ENCODE measurements around the gene NEK8. TPM values are rescaled to one million over a fixed set of nuclear protein-coding genes. Genes with fewer than 3 reads are reported as not detected.

Gene NEK8
- total RNA-seq, 1 experiment from 2014 or later = 10.8 TPM

DNA sequence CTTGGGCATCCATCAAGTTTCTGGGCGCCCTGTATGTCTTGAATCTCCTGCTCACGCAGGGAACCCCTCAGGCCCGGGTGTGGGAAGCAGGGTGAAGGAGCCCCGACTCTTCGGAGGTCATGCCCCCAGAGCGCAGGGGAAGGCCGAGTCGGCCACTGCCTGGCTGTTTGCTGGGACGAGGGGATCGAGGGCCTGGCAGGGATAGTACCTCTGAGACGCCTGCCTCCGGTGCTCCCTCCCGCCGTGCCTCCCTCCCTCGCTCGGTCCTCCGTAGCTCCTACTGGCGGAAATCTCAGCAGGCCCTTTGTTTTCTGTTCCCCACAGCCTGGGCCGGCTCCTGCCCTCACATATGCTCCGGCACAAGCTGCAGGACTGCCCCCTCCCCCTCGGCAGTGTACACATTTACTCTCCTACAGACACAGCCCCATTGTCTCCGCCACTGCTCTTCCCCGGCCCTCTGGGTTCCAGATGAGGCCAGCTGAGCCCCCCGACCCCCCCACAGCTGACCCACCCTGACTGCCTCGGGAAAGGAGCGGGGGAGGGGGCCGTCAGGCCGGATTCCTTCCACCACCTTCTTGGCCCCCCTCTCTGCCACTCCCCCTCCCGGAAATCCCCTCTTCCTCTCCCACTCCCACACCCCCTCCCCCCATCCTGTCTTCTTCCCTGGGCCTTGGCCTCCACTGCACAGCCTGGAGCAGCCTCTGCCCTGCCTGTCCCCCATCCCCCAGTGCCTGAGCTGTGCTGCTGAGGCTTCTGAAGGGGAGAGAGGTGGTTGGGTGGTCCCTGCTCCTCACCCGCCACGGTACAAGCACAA lies 16.6 kb downstream of the NEK8 start:
- H3K36me3 Mint-ChIP-seq (ENCODE audit: insufficient read depth, unreplicated experiment) = peaks cover 87% of the 10 kb centered on the region

DNA sequence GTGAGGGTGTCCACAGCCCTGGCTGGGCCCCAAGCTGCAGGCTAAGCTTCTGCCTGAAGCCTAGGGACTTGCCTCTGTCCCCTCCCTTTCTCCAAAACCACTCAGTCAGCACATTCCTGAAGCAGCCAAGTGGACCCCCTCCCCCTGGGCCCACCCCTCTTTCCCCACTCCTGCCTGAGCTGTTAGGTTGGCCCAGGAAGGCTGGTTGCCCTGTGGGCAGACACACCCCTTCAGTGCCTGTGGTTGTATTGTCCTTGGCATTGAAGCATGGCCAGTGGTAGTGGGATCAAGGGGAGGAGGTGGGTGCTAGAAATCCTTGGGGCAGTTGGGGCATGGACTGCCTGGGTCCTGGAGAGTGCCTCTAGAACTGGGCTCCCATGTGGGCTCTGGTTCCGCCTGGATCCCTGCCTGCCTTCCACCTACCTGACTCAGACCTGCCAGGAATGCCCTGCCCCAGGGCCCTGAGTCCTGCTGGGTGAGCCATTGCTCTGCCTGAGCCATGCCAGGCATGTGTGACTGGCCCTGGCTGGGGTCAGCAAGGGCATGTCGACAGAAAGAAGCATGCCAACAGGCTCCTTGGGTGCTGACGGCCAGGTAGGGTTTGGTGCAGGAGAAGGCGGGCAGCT lies 17.3 kb downstream of the NEK8 start:
- Mint-ChIP-seq H3K9me3 (ENCODE audit: low read depth, unreplicated experiment) (no peaks in the 10 kb centered on the region), H3K4me1 (ENCODE audit: low read depth, unreplicated experiment) (peaks cover 46% of the 10 kb centered on the region), H3K27ac (ENCODE audit: unreplicated experiment) (peak overlapping the region; percentile 91), H3K4me3 (ENCODE audit: low read depth, unreplicated experiment) (peak overlapping the region; percentile 81), H3K27me3 (ENCODE audit: unreplicated experiment) (no peaks in the 10 kb centered on the region), H3K36me3 (ENCODE audit: insufficient read depth, unreplicated experiment) (peaks cover 93% of the 10 kb centered on the region)
- TF ChIP-seq, protein P1, sequence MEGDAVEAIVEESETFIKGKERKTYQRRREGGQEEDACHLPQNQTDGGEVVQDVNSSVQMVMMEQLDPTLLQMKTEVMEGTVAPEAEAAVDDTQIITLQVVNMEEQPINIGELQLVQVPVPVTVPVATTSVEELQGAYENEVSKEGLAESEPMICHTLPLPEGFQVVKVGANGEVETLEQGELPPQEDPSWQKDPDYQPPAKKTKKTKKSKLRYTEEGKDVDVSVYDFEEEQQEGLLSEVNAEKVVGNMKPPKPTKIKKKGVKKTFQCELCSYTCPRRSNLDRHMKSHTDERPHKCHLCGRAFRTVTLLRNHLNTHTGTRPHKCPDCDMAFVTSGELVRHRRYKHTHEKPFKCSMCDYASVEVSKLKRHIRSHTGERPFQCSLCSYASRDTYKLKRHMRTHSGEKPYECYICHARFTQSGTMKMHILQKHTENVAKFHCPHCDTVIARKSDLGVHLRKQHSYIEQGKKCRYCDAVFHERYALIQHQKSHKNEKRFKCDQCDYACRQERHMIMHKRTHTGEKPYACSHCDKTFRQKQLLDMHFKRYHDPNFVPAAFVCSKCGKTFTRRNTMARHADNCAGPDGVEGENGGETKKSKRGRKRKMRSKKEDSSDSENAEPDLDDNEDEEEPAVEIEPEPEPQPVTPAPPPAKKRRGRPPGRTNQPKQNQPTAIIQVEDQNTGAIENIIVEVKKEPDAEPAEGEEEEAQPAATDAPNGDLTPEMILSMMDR (IDR thresholded peaks at IDR 0.05; ENCODE audit: unreplicated experiment) = no peak
- intact Hi-C loops (cut with micrococcal nuclease; ENCODE audit: unreplicated experiment) = no loop called here
- peak; percentile 69 for DNase-seq
- CTCF ChIA-PET = interaction anchor here (0.8 to 9.1 kb wide), 8 partner anchors 10 to 371 kb away, joined by 3 to 228 read pairs (median 3); partner anchors contain the start of genes NEK8, RPL23A and TLCD1
- BruUV-seq (replicated peaks) = no TSS peak

More for the DNA sequence above, 16.6 kb downstream of the NEK8 start:
- no peaks in the 10 kb centered on the region for H3K9me3 Mint-ChIP-seq (ENCODE audit: low read depth, unreplicated experiment)
- peak overlapping the region; percentile 81 for H3K4me3 Mint-ChIP-seq (ENCODE audit: low read depth, unreplicated experiment)
- intact Hi-C loops (cut with micrococcal nuclease; ENCODE audit: unreplicated experiment) = no loop called here
- DNase-seq = peak; percentile 69
- no TSS peak for BruUV-seq (replicated peaks)
- peaks cover 46% of the 10 kb centered on the region for H3K4me1 Mint-ChIP-seq (ENCODE audit: low read depth, unreplicated experiment)
- CTCF ChIA-PET = interaction anchor here (1.1 to 9.1 kb wide), 3 partner anchors 15 to 26 kb away, joined by 3 to 228 read pairs (median 3); partner anchors contain the start of genes NEK8, RPL23A and TLCD1
- H3K27me3 Mint-ChIP-seq (ENCODE audit: unreplicated experiment) = no peaks in the 10 kb centered on the region
- peak overlapping the region; percentile 91 for H3K27ac Mint-ChIP-seq (ENCODE audit: unreplicated experiment)
- TF ChIP-seq, protein P1 (IDR thresholded peaks at IDR 0.05; ENCODE audit: unreplicated experiment) = no peak

DNA sequence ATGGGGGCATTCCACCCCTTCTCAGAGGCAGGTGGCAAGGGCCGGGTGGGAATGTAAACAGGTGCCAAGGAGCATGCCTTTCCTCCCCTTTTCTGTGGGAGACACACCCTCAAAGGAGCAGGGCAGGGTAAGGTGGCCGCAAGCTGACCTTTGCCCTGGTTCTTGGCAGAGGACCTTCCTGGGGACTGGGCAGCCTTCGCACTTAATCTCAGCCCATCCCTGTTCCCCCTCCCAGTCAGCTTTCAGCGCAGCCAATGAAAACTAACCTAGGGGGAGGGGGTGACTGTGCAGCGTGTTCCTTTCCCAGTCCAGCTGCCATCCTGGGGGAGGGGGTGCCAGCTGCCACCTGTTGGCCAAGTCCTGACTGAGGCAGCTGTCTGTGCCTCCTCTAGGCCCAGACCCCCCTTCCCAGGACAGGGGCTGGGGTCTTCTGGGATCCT lies 18.0 kb downstream of the NEK8 start:
- CTCF ChIA-PET = interaction anchor here (0.6 to 9.1 kb wide), 8 partner anchors 11 to 371 kb away, joined by 3 to 228 read pairs (median 4); partner anchors contain the start of genes NEK8, PHF12 and TLCD1
- Mint-ChIP-seq H3K27ac (ENCODE audit: unreplicated experiment) (peak overlapping the region; percentile 91), H3K27me3 (ENCODE audit: unreplicated experiment) (no peaks in the 10 kb centered on the region), H3K36me3 (ENCODE audit: insufficient read depth, unreplicated experiment) (peaks cover 98% of the 10 kb centered on the region), H3K4me1 (ENCODE audit: low read depth, unreplicated experiment) (peaks cover 46% of the 10 kb centered on the region), H3K9me3 (ENCODE audit: low read depth, unreplicated experiment) (no peaks in the 10 kb centered on the region), H3K4me3 (ENCODE audit: low read depth, unreplicated experiment) (peak overlapping the region; percentile 81)
- BruUV-seq (replicated peaks) = no TSS peak
- intact Hi-C loops (cut with micrococcal nuclease; ENCODE audit: unreplicated experiment) = no loop called here
- TF ChIP-seq, protein P1 (IDR thresholded peaks at IDR 0.05; ENCODE audit: unreplicated experiment) = no peak
- DNase-seq = peak; percentile 92

DNA sequence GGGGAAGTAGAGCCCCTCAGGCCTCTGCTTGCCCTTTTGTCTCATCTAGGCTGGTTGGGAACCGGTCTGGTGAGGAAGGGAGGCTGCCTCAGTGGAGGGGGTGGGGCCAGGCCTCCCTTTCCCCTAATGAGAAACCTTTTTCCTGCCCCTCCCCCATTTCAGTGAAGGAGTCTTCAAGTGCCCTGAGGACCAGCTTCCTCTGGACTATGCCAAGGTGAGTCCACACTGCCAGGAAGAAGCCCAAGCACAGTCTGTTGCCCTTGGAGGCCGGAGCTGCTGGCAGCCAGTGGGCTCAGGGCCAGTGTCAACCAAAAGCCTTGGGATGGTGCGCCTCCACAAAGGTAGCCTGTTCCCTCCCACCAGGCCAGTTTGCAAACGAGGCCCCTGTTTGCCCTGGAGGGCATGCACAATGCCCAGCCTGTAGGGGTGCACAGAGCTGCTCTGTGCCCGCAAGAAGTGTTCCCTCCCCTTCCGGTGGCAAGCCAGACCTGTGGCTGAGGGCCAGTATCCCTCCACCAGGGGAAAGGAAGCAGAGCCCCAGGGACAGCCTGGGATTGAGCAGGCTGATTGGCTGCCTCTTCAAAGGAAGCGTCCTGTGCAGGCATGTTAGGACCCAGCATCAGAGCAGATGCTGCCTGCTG lies 18.6 kb downstream of the NEK8 start:
- Mint-ChIP-seq H3K4me1 (ENCODE audit: low read depth, unreplicated experiment) (peaks cover 43% of the 10 kb centered on the region), H3K36me3 (ENCODE audit: insufficient read depth, unreplicated experiment) (peaks cover 98% of the 10 kb centered on the region), H3K9me3 (ENCODE audit: low read depth, unreplicated experiment) (no peaks in the 10 kb centered on the region), H3K27ac (ENCODE audit: unreplicated experiment) (peak overlapping the region; percentile 91), H3K27me3 (ENCODE audit: unreplicated experiment) (no peaks in the 10 kb centered on the region), H3K4me3 (ENCODE audit: low read depth, unreplicated experiment) (peak overlapping the region; percentile 81)
- DNase-seq = peak; percentile 85
- BruUV-seq (replicated peaks) = no TSS peak
- TF ChIP-seq, protein P1 (IDR thresholded peaks at IDR 0.05; ENCODE audit: unreplicated experiment) = no peak
- intact Hi-C loops (cut with micrococcal nuclease; ENCODE audit: unreplicated experiment) = no loop called here
- CTCF ChIA-PET = interaction anchor here (0.6 to 9.1 kb wide), 8 partner anchors 12 to 370 kb away, joined by 3 to 228 read pairs (median 4); partner anchors contain the start of genes NEK8, PHF12 and TLCD1
